ENCODE data around the gene ENAH.

GRCh38 chr1:225587310-225587709 lies 65.6 kb downstream of the ENAH start:
- no peak for TF ChIP-seq CTCF (IDR thresholded peaks at IDR 0.05; ENCODE audit: low read length)
- no peak for TF ChIP-seq EZH2 (optimal IDR thresholded peaks at IDR 0.05; ENCODE audit: low read depth, low read length)
- TF ChIP-seq EZH2phosphoT487 (IDR thresholded peaks at IDR 0.05; ENCODE audit: low read length) = no peak
